GM19467 (cell line): ENCODE data around the gene EYA2.

Experiments used
- ATAC-seq: cut with Tn5 transposase; IDR thresholded peaks from one replicate; pipeline ENCODE4 v1.9.1; 2021; ENCODE audit warnings: mild to moderate bottlenecking, moderate library complexity; ENCODE audit not compliant: unreplicated experiment

Gene EYA2

DNA sequence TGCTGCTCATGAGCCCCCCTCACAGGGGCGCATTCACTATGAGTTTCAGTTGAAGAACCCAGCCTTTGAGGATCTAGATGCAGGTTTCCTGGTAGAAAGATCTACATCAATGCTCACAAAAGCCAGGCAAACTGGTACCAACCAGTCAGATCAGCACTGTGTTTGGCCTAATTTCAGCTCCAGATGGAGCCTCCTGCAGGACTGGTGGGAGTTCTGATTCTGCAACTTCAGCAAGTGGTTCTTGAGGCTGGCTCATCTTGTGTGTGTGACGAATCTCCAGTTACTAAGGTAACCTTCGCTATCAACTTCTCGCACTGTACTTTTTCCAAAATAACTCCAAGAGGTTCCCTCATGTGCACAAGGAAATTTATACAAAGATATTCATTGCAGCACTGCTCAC lies 343.1 kb downstream of the EYA2 start:
- no peak for ATAC-seq
